Measurements from ENCODE around the gene C10orf67. TPM values are rescaled to one million over a fixed set of nuclear protein-coding genes. Genes with fewer than 3 reads are reported as not detected.

C10orf67 gene
- total RNA-seq, 1 donor from 2014 or later, result not detected

GRCh38 chr10:23205972-23206642 is 138.5 kb downstream of the C10orf67 start:
- Histone ChIP-seq H3K4me3 (no peak overlapping the region), H3K9me3 (no peaks in the 10 kb centered on the region), H3K27ac (no peak overlapping the region), H3K36me3 (no peaks in the 10 kb centered on the region), H3K4me1 (no peaks in the 10 kb centered on the region), H3K27me3 (no peaks in the 10 kb centered on the region)
- no peak for DNase-seq (ENCODE audit: extremely low spot score in 2 of 2)
- intact Hi-C loops (cut with DNase I), result no loop called here
- no peak for TF ChIP-seq POLR2AphosphoS5 (IDR thresholded peaks at IDR 0.05; ENCODE audit: insufficient read depth in 1 of 2, low read depth in 1 of 2)
- no peak for TF ChIP-seq POLR2A (IDR thresholded peaks at IDR 0.05)
- TF ChIP-seq, protein P1, sequence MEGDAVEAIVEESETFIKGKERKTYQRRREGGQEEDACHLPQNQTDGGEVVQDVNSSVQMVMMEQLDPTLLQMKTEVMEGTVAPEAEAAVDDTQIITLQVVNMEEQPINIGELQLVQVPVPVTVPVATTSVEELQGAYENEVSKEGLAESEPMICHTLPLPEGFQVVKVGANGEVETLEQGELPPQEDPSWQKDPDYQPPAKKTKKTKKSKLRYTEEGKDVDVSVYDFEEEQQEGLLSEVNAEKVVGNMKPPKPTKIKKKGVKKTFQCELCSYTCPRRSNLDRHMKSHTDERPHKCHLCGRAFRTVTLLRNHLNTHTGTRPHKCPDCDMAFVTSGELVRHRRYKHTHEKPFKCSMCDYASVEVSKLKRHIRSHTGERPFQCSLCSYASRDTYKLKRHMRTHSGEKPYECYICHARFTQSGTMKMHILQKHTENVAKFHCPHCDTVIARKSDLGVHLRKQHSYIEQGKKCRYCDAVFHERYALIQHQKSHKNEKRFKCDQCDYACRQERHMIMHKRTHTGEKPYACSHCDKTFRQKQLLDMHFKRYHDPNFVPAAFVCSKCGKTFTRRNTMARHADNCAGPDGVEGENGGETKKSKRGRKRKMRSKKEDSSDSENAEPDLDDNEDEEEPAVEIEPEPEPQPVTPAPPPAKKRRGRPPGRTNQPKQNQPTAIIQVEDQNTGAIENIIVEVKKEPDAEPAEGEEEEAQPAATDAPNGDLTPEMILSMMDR (IDR thresholded peaks at IDR 0.05), result no peak

DNA sequence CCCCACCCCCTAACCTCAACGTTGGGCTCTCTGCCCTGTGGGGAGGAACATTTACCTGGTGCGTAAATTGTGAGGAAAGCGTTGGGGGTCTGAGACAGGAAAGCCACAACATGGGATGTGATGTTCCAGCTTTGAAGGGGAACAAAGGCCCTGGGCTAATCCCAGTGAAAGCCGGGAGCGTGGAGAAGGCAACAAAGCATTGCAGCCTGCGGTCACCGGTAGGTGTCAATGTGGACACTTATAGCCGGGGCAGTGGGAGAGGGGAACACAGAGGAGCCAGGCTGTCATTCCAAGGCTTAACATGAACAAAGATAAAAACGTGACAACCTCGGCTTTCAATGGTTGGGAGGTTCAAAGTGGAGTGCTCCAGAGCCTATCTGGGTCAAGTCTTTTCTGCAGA is 139.8 kb downstream of the C10orf67 start:
- intact Hi-C loops (cut with DNase I), result no loop called here
- no peaks in the 10 kb centered on the region for H3K36me3 ChIP-seq
- H3K4me3 ChIP-seq, result no peak overlapping the region
- H3K4me1 ChIP-seq, result no peaks in the 10 kb centered on the region
- no peak overlapping the region for H3K27ac ChIP-seq
- no peaks in the 10 kb centered on the region for H3K9me3 ChIP-seq
- DNase-seq (ENCODE audit: extremely low spot score in 2 of 2), result no peak
- TF ChIP-seq POLR2AphosphoS5 (IDR thresholded peaks at IDR 0.05; ENCODE audit: insufficient read depth in 1 of 2, low read depth in 1 of 2) (no peak), POLR2A (IDR thresholded peaks at IDR 0.05) (no peak)
- TF ChIP-seq, protein P1 (IDR thresholded peaks at IDR 0.05), result no peak
- no peaks in the 10 kb centered on the region for H3K27me3 ChIP-seq

DNA sequence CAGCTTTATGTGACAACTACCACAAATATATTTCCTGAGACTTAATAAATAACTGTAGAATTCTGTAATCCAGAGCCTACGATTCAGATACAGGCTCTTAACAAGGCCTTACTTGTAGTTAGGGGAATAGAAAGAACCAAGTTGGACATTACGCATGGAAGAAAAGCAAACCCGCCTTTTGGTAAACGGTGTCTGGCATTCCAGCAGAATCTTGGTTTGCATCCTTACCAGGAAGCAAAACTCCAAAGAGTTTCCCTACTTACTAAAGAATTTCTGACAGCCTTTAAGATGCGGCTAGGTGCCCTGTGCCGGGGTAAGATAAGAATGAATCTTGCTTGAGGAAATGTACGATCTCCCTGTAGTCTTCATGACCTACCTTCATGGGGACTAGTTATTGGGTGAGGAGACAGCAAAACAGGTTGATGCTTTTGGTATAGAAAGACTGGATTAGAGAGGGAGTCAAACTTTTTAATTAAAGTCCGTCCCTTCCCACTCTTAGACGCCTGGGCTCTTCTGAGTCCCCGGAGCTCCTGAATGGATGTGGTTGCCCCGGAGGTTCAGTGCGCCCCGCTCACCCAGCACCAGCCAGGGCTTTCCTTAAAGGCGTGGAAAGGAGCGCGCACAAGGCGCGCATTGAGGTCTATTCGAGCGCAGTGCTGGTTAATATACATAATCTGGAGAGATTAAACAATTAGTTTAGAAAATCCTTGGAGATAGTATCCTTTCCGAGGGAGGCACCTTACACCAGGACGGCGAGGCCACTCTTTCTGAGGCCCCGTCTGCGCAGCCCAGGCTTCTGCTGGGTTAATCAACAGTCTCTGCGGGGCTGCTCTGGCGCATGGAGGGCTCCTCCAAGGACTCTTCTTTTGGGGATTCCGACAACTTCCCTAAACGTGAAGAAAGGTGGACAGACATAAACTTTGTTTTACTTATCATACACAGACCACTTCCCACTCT is 140.9 kb downstream of the C10orf67 start:
- no peaks in the 10 kb centered on the region for H3K27me3 ChIP-seq
- no peak for DNase-seq (ENCODE audit: extremely low spot score in 2 of 2)
- H3K36me3 ChIP-seq, result no peaks in the 10 kb centered on the region
- H3K4me1 ChIP-seq, result no peaks in the 10 kb centered on the region
- no peak overlapping the region for H3K4me3 ChIP-seq
- TF ChIP-seq, protein P1 (IDR thresholded peaks at IDR 0.05), result no peak
- no peak for TF ChIP-seq POLR2A (IDR thresholded peaks at IDR 0.05)
- TF ChIP-seq POLR2AphosphoS5 (IDR thresholded peaks at IDR 0.05; ENCODE audit: insufficient read depth in 1 of 2, low read depth in 1 of 2), result no peak
- intact Hi-C loops (cut with DNase I), result no loop called here
- H3K9me3 ChIP-seq, result no peaks in the 10 kb centered on the region
- H3K27ac ChIP-seq, result no peak overlapping the region

DNA sequence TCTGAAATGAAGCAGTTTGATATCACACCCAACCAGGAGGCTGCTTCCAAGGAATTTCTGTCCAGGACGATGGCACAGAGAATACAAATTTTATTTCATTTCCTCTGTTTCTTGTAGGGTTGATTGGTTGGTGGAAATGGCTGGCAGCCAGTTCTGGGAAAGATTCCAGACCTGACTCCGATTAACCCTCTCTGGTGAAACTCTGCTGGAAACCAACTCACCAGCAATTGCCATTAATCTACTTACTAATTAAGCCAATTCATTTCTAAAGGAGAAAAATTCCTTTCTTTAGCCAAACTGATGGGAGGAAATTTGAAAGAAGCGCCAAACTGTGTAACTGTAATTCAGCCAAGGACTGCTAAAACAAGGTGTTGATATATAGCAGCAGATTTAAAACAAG is 141.8 kb downstream of the C10orf67 start:
- Histone ChIP-seq H3K36me3 (no peaks in the 10 kb centered on the region), H3K27me3 (no peaks in the 10 kb centered on the region), H3K4me1 (no peaks in the 10 kb centered on the region), H3K4me3 (no peak overlapping the region), H3K27ac (no peak overlapping the region), H3K9me3 (no peaks in the 10 kb centered on the region)
- TF ChIP-seq, protein P1 (IDR thresholded peaks at IDR 0.05), result no peak
- TF ChIP-seq POLR2AphosphoS5 (IDR thresholded peaks at IDR 0.05; ENCODE audit: insufficient read depth in 1 of 2, low read depth in 1 of 2) (no peak), POLR2A (IDR thresholded peaks at IDR 0.05) (no peak)
- no peak for DNase-seq (ENCODE audit: extremely low spot score in 2 of 2)
- intact Hi-C loops (cut with DNase I), result no loop called here
